Measurements from ENCODE around the gene DGLUCY. TPM values are rescaled to one million over a fixed set of nuclear protein-coding genes. Genes with fewer than 3 reads are reported as not detected.

DGLUCY gene
- total and polyA plus RNA-seq, 7 donors: 20.4 to 135 (median 77.5) TPM

- H3K27me3 ChIP-seq (ENCODE audit: insufficient read depth in 3 of 3, low read length in 2 of 3): no peaks in the 10 kb centered on the region
- H3K27ac ChIP-seq: no peak overlapping the region
- peaks cover 5 to 96% of the 10 kb centered on the region in 2 donors for H3K36me3 ChIP-seq (ENCODE audit: insufficient read depth in 1 of 2, low read depth in 1 of 2)
- H3K4me3 ChIP-seq: no peak overlapping the region
- intact Hi-C loops (cut with DNase I): no loop called here
- ATAC-seq (no peak), DNase-seq (no peak)
- H3K9me3 ChIP-seq: no peaks in the 10 kb centered on the region
- no peaks in the 10 kb centered on the region for H3K4me1 ChIP-seq
- TF ChIP-seq, protein P1, sequence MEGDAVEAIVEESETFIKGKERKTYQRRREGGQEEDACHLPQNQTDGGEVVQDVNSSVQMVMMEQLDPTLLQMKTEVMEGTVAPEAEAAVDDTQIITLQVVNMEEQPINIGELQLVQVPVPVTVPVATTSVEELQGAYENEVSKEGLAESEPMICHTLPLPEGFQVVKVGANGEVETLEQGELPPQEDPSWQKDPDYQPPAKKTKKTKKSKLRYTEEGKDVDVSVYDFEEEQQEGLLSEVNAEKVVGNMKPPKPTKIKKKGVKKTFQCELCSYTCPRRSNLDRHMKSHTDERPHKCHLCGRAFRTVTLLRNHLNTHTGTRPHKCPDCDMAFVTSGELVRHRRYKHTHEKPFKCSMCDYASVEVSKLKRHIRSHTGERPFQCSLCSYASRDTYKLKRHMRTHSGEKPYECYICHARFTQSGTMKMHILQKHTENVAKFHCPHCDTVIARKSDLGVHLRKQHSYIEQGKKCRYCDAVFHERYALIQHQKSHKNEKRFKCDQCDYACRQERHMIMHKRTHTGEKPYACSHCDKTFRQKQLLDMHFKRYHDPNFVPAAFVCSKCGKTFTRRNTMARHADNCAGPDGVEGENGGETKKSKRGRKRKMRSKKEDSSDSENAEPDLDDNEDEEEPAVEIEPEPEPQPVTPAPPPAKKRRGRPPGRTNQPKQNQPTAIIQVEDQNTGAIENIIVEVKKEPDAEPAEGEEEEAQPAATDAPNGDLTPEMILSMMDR (IDR thresholded peaks at IDR 0.05): no peak
Measured at GRCh38 chr14:91184559-91184958, 70.7 kb downstream of the DGLUCY start.

DNA sequence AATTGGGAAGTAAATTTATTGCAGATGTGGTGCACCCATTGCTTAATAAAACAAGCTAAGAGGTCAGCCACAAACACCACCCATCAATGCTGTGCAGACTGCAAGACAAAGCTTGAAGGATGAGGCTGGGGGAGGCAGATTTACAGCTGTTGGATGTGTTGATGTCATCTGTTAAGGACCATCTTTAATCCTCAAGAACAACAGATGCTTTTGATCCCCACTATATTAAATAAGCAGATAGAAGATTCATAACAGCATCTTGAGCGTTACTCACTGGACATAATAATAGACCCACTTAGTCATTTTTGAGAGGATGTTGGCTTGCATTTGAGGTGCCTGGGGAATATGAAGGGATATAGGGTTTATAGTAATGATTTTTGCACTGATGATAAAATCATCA, 71.8 kb downstream of the DGLUCY start:
- H3K9me3 ChIP-seq: no peaks in the 10 kb centered on the region
- TF ChIP-seq, protein P1 (IDR thresholded peaks at IDR 0.05): no peak
- H3K4me1 ChIP-seq: no peaks in the 10 kb centered on the region
- no peak overlapping the region for H3K27ac ChIP-seq
- DNase-seq (no peak), ATAC-seq (peak in 1 of 4 donors; percentile 30)
- WGBS, 3 donors: 81 to 85% (median 83%) methylated on average over 1 of the region's 1 CpG
- H3K36me3 ChIP-seq (ENCODE audit: insufficient read depth in 1 of 2, low read depth in 1 of 2): peaks cover 5 to 95% of the 10 kb centered on the region in 2 donors
- no peak overlapping the region for H3K4me3 ChIP-seq
- intact Hi-C loops (cut with DNase I): no loop called here
- H3K27me3 ChIP-seq (ENCODE audit: insufficient read depth in 3 of 3, low read length in 2 of 3): no peaks in the 10 kb centered on the region

DNA sequence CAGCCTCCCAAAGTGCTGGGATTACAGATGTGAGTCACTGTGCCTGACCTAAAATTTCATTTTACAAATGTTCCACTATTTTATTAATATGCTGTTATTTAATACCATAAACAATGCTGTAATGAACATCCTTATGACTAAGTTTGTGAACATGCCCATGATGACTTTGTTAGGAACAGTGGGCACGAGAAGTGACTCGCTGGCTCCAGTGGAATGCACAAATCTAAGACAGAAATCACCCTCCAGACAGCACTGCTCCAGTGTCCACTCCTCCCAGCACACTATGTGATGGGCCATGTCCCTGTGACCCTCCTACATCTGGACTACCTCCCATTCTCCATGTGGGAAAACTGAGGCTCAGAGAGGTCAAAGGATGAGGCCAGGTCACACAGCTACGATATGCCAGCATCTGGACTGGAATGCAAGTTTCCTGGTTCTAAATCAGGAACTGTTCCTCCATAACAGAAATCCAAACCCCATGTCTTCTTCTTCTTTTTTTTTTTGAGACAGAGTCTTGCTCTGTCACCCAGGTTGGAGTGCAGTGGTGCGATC, 72.7 kb downstream of the DGLUCY start:
- TF ChIP-seq, protein P1 (IDR thresholded peaks at IDR 0.05): no peak
- intact Hi-C loops (cut with DNase I): no loop called here
- Histone ChIP-seq H3K27me3 (ENCODE audit: insufficient read depth in 3 of 3, low read length in 2 of 3) (no peaks in the 10 kb centered on the region), H3K4me1 (no peaks in the 10 kb centered on the region), H3K4me3 (no peak overlapping the region), H3K36me3 (ENCODE audit: insufficient read depth in 1 of 2, low read depth in 1 of 2) (peaks cover 5 to 95% of the 10 kb centered on the region in 2 donors), H3K9me3 (no peaks in the 10 kb centered on the region), H3K27ac (no peak overlapping the region)
- ATAC-seq (no peak), DNase-seq (no peak)
- 86 to 90% (median 88%) methylated on average over 4 of the region's 4 CpGs for WGBS, 3 donors

DNA sequence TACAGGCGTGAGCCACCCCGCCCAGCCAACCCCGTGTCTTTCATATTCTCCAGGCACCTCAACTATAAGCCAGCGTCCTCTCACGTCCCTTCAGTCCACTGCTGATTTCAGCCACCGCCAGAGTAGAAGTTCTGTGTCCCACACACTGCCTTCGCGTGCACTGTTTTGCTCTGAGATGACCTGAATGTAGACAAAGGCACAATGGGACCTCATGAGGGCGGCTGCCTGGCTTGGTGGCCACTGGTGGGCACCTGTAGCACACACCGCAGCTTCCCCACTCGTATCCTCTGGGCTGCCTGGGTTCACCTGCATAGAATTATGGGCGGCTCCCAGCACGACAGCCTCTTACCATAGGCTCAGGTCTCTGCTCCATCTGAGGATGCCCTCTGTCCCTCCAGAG, 73.4 kb downstream of the DGLUCY start:
- no peak for ATAC-seq
- no peak overlapping the region for H3K27ac ChIP-seq
- DNase-seq: no peak
- 94 to 97% (median 96%) methylated on average over 13 of the region's 13 CpGs for WGBS, 3 donors
- TF ChIP-seq, protein P1 (IDR thresholded peaks at IDR 0.05): no peak
- H3K27me3 ChIP-seq (ENCODE audit: insufficient read depth in 3 of 3, low read length in 2 of 3): no peaks in the 10 kb centered on the region
- no peak overlapping the region for H3K4me3 ChIP-seq
- no peaks in the 10 kb centered on the region for H3K9me3 ChIP-seq
- H3K4me1 ChIP-seq: no peaks in the 10 kb centered on the region
- intact Hi-C loops (cut with DNase I): no loop called here
- peaks cover 5 to 95% of the 10 kb centered on the region in 2 donors for H3K36me3 ChIP-seq (ENCODE audit: insufficient read depth in 1 of 2, low read depth in 1 of 2)

- TF ChIP-seq, protein P1 (IDR thresholded peaks at IDR 0.05): no peak
- ATAC-seq: no peak
- Histone ChIP-seq H3K4me3 (no peak overlapping the region), H3K9me3 (no peaks in the 10 kb centered on the region), H3K27me3 (ENCODE audit: insufficient read depth in 3 of 3, low read length in 2 of 3) (no peaks in the 10 kb centered on the region), H3K27ac (no peak overlapping the region), H3K36me3 (ENCODE audit: insufficient read depth in 1 of 2, low read depth in 1 of 2) (peaks cover 0 to 87% of the 10 kb centered on the region in 2 donors), H3K4me1 (no peaks in the 10 kb centered on the region)
- WGBS, 3 donors: 90 to 94% (median 93%) methylated on average over 9 of the region's 9 CpGs
- no peak for DNase-seq
- intact Hi-C loops (cut with DNase I): no loop called here
Measured at GRCh38 chr14:91190853-91191252, 77.0 kb downstream of the DGLUCY start.
